SU-DHL-6 (cell line): Measurements from ENCODE around the gene GFOD1.

ENCODE experiments used
- H2AFZ ChIP-seq: fragments of 200-600 bp; sonication (generic); 2 replicates; pipeline ENCODE4 v1.6.1; 2014; ENCODE audit warnings: low read depth, mild to moderate bottlenecking, moderate library complexity, mixed read lengths, antibody characterized with exemption, low read length; ENCODE audit not compliant: severe bottlenecking
- H3F3A ChIP-seq: fragments of 200-600 bp; shearing (Covaris generic); 2 replicates; pipeline ENCODE4 v1.6.0; 2016; ENCODE audit warnings: antibody characterized with exemption, mild to moderate bottlenecking; ENCODE audit not compliant: insufficient read depth
- H3K27ac ChIP-seq: fragments of 200-600 bp; sonication (generic); 2 replicates; pipeline ENCODE4 v1.5.1; 2016; ENCODE audit warnings: low read depth, mild to moderate bottlenecking, low read length, moderate library complexity, mixed read lengths
- H3K27me3 ChIP-seq: fragments of 200-600 bp; sonication (generic), shearing (Covaris generic); 2 replicates; pipeline ENCODE4 v1.6.0; 2014; ENCODE audit warnings: mild to moderate bottlenecking, low read length
- H3K36me3 ChIP-seq: fragments of 200-600 bp; sonication (generic); 2 replicates; pipeline ENCODE4 v1.6.1; 2014; ENCODE audit warnings: mild to moderate bottlenecking, low read length, mixed read lengths
- H3K4me2 ChIP-seq: fragments of 300-600, 200-600 bp; shearing (Covaris generic), sonication (generic); 2 replicates; pipeline ENCODE4 v1.6.0; 2014; ENCODE audit warnings: low read length, low read depth, mild to moderate bottlenecking; ENCODE audit not compliant: poor library complexity, severe bottlenecking
- H3K4me3 ChIP-seq: fragments of 200-600 bp; sonication (generic); 2 replicates; pipeline ENCODE4 v1.5.1; 2014; ENCODE audit warnings: antibody characterized with exemption, low read length, mild to moderate bottlenecking, mixed read lengths; ENCODE audit not compliant: insufficient read depth, poor library complexity, severe bottlenecking
- H3K79me2 ChIP-seq: fragments of 200-600 bp; sonication (generic); 2 replicates; pipeline ENCODE4 v1.6.1; 2014; ENCODE audit warnings: mild to moderate bottlenecking, low read length, moderate library complexity; ENCODE audit not compliant: insufficient read depth
- H3K9ac ChIP-seq: fragments of 200-600 bp; sonication (generic); 2 replicates; pipeline ENCODE4 v1.7.0; 2014; ENCODE audit warnings: mild to moderate bottlenecking, low read length
- H3K9me2 ChIP-seq: fragments of 200-600 bp; sonication (generic); replicated peaks from 2 replicates; pipeline ENCODE4 v1.6.1; 2014; ENCODE audit warnings: low read length; ENCODE audit not compliant: insufficient read depth
- H3K9me3 ChIP-seq: fragments of 200-600 bp; sonication (generic); 2 replicates; pipeline ENCODE4 v1.6.1; 2014; ENCODE audit warnings: low read length, mixed read lengths; ENCODE audit not compliant: insufficient read depth
- H4K20me1 ChIP-seq: fragments of 200-600 bp; sonication (generic); 2 replicates; pipeline ENCODE4 v1.6.1; 2014; ENCODE audit warnings: low read depth, mild to moderate bottlenecking, antibody characterized with exemption, low read length, moderate library complexity, mixed read lengths
- EZH2phosphoT487 ChIP-seq: fragments of 200-600 bp; sonication (generic), shearing (Covaris generic); conservative IDR thresholded peaks from 2 replicates; pipeline ENCODE4 v1.6.1; 2018; ENCODE audit warnings: mild to moderate bottlenecking, antibody characterized with exemption, low read length, moderate library complexity, mixed read lengths
- TF ChIP-seq, protein P1 (sequence below): fragments of 200-600 bp; sonication (generic); IDR thresholded peaks from one replicate; pipeline ENCODE4 v1.5.1; 2017; ENCODE audit warnings: antibody characterized with exemption, mild to moderate bottlenecking, low read length, moderate library complexity; ENCODE audit not compliant: insufficient read depth, poor library complexity, severe bottlenecking

The GFOD1 gene

DNA sequence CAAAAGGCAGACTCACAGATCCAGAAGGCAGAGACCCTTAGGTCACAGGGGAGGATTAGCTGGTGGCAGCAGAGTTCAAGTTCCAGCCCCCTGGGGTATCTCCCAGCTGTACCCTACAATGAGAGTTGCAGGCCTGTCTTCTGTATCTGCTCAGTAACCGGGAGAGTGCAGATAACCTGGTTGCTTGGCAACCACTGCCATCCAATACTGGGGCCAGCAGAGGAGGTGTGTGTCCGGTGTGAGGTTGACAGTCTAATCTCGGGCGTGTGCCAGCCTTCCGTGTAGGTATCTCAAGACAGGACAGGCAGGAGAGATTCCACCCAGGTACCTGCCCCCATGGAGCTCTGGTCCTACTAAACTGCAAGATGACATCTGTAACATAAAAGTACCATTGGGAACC lies 102.4 kb downstream of the GFOD1 start:
- H3K9me3 ChIP-seq, result no peaks in the 10 kb centered on the region
- H2AFZ ChIP-seq, result no peak overlapping the region
- no peaks in the 10 kb centered on the region for H3F3A ChIP-seq
- H3K27ac ChIP-seq, result no peak overlapping the region
- H3K9ac ChIP-seq, result no peak overlapping the region
- H3K27me3 ChIP-seq, result no peaks in the 10 kb centered on the region
- TF ChIP-seq EZH2phosphoT487, result no peak
- TF ChIP-seq, protein P1, sequence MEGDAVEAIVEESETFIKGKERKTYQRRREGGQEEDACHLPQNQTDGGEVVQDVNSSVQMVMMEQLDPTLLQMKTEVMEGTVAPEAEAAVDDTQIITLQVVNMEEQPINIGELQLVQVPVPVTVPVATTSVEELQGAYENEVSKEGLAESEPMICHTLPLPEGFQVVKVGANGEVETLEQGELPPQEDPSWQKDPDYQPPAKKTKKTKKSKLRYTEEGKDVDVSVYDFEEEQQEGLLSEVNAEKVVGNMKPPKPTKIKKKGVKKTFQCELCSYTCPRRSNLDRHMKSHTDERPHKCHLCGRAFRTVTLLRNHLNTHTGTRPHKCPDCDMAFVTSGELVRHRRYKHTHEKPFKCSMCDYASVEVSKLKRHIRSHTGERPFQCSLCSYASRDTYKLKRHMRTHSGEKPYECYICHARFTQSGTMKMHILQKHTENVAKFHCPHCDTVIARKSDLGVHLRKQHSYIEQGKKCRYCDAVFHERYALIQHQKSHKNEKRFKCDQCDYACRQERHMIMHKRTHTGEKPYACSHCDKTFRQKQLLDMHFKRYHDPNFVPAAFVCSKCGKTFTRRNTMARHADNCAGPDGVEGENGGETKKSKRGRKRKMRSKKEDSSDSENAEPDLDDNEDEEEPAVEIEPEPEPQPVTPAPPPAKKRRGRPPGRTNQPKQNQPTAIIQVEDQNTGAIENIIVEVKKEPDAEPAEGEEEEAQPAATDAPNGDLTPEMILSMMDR, result no peak
- H3K79me2 ChIP-seq, result no peaks in the 10 kb centered on the region
- no peak overlapping the region for H3K4me3 ChIP-seq
- no peaks in the 10 kb centered on the region for H3K36me3 ChIP-seq
- no peaks in the 10 kb centered on the region for H3K9me2 ChIP-seq
- no peak overlapping the region for H3K4me2 ChIP-seq
- no peaks in the 10 kb centered on the region for H4K20me1 ChIP-seq

DNA sequence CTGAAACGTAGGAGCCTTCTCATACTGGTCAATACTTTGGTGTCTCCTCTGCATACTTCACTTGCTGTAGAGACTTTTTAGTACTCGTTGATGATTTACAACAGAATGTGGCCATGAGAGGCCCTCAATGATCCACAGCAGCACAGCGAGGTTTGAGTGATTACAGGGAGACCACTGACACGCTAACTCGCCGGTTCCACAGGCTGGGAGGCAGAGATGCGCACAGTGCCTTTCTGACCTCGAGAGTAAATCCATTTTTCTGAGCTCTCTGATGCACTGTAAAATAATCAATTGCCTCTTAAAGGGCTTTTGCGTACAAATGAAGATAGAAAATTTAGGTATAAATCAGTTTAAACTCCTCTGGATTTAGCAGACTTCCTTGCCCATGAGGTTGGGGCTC lies 102.9 kb downstream of the GFOD1 start:
- Histone ChIP-seq H3K4me3 (no peak overlapping the region), H4K20me1 (no peaks in the 10 kb centered on the region), H3K27ac (no peak overlapping the region), H3K9me2 (no peaks in the 10 kb centered on the region), H3K79me2 (no peaks in the 10 kb centered on the region), H3K36me3 (no peaks in the 10 kb centered on the region), H3K9me3 (no peaks in the 10 kb centered on the region), H3K9ac (no peak overlapping the region), H3K27me3 (no peaks in the 10 kb centered on the region), H3K4me2 (no peak overlapping the region), H2AFZ (no peak overlapping the region), H3F3A (no peaks in the 10 kb centered on the region)
- TF ChIP-seq EZH2phosphoT487, result no peak
- TF ChIP-seq, protein P1, result no peak

DNA sequence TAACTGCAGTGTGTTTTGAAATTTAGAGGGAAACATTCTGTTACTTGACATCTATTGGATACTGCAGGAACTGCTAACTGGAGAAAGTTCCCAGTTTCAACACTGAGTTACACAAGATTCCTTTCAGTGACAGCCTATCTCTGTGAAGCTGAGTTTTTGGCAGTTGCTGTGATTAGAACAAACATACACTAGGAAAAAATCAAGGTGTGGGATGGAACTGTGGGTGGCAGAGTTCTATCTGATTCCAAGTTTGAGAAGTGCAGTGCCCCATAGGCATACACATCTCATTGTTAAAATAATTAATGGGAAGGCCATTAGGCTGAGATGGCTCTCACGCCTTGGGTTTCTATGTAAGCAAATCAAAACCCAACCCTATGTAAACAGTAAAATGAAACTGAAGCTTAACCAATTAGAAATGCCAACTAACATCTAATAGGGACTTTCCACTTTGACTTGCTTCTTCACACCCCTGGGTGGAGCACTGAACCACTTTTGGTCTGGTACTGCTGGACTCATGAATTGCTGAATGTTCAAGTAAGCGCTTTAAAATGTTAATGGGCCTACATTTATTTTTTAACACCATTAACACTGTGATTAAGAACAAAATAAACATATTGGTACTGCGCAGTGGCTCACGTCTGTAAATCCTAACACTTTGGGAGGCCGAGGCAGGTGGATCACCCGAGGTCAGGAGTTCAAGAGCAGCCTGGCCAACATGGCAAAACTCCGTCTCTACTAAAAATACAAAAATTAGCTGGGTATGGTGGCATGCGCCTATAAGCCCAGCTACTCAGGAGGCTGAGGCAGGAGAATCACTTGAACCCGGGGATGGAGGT lies 103.9 kb downstream of the GFOD1 start:
- no peak overlapping the region for H3K4me2 ChIP-seq
- no peaks in the 10 kb centered on the region for H3K9me3 ChIP-seq
- H3F3A ChIP-seq, result no peaks in the 10 kb centered on the region
- no peak overlapping the region for H3K4me3 ChIP-seq
- no peaks in the 10 kb centered on the region for H4K20me1 ChIP-seq
- H3K27me3 ChIP-seq, result no peaks in the 10 kb centered on the region
- H3K27ac ChIP-seq, result no peak overlapping the region
- H2AFZ ChIP-seq, result no peak overlapping the region
- H3K79me2 ChIP-seq, result no peaks in the 10 kb centered on the region
- TF ChIP-seq, protein P1, result no peak
- TF ChIP-seq EZH2phosphoT487, result no peak
- no peaks in the 10 kb centered on the region for H3K9me2 ChIP-seq
- no peak overlapping the region for H3K9ac ChIP-seq
- H3K36me3 ChIP-seq, result no peaks in the 10 kb centered on the region
